Inflammatory macrophage treated with lipopolysaccharide for 4 hours (primary cell): ENCODE data around the gene TMEM170A.
"Not testable (repeated sequence)": the region's sequence is repeated elsewhere in the genome, so short reads cannot be mapped to it uniquely, and the experiment has no call there.

Experiments
- DNase-seq: peaks from one replicate; pipeline ENCODE4 v3.0.0-alpha.2; 2020

Gene TMEM170A

DNA sequence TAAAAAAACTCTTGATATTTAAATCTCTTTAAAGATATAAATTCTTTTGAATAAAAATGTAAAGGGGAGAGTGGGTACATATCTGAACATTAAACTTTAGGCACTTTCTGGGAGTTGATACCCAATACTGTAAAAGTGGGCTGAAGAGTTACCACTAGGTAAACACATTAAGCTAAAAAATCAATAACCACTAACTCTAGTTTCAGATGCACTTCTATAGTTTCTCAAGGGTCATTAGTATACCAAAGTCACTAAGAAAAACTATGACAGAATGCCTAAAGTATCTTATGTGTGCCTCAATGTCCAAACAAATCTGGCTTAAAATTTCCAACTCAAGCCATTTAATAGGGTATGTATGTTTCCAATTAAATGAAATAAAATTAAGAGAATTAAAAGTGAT lies 18.1 kb downstream of the TMEM170A start:
- DNase-seq: no peak

DNA sequence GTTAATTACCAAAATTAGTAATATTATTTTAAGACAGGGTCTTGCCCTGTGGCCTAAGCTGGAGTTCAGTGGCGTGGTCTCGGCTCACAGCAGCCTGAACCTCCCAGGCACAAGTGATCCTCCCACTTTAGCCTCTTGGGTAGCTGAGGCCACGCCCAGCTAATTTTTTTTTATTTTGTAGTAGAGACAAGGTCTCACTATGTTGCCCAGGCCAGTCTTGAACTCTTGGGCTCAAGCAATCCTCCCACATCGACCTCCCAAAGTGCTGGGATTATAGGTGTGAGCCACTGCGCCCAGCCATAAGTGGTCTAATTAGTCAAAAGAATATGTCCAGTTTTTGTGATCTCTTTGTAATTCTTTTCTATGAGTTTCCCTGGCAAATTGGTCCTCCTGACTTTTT lies 19.2 kb downstream of the TMEM170A start:
- no peak for DNase-seq

DNA sequence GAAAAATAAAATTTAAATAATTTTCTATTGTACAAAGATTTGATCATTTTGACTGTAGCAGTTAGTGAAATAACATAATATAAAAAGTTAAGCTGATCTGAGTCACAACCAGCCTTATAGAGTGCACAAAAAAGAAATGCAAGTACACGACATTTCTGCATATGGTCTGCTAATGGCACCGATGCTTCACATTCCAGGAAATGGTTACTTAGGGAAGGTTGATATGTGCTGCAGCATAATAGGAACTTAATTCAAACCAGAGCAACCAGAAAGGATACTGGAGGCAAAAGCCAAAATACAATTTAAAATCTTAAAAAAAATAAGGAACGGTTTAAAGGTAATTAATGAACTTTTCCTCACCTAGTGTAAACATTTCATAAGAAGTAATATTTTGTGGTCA lies 21.2 kb downstream of the TMEM170A start:
- DNase-seq: no peak

DNA sequence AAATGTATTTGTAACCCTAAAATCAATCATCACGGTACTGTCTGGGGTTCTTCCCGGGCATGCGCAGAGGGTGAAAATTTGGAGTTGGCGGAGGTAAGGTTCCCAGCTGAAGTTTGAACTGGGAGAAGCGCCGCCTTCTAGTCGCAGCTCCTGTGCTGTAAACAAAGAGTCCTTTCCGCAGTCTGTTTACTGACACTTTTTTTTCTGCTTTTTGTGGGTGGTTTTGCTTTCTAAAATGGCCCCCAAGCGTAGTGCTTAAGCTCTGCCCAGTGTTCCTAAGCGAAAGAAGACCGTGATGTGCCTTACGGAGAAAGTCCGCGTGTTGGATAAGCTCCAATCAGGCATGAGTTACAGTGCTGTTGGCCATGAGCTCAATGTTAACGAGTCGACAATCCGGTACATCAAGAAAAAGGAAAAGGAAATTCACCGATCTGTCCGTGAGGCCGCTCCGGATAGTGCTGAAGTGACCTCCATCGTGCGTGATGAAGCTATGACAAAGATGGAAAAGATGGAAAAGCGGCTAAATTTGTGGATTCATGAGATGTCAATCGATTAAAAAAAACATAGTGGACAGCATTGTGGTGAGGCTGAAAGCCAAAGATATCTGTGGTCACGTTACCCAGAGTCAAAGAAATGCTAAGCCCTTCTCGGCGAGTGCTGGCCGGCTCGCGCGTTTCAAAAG lies 30.6 kb downstream of the TMEM170A start:
- DNase-seq: peak; percentile 92

DNA sequence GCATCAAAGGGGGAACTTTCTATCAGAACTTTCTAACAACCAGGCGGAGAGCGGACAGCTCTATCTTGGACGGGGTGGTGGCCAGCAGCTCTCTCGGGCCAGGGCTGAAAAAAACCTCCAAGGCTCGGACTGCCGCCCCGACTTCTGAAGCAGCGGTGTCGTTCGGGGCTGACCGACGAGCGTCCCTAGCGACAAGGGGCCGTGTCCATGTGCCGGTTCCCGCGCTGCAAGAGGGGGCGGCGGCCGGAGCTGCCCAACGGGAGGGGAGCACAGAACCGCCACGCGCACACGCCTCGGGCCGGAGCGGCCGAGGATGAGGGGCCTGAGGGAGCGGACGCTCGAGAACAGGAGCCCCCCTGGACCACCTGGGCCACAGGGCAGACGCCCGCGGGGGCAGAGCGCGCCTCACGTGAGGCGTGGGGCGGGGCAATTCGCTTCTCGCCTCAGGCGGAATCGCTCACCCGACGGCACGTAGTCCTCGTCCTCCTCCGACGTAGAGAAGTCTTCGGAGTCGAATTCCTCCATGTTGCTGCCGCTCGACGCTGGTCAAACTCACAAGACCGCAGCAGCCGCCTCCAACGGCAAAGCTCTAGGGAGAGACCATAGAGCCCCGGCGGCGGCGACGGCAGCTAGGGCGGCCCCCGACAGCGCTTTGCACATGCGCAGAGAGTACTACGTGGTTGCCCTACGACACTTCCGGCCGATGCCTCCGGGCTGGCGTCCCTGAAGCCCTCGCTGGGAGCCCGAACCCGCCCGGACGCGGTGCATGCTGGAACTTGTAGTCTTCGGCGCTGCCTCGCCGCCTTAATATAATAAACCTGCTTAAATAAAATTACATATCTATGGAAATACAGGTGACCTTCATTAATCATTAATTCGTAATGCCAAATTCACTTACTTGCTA lies 31.4 kb downstream of the TMEM170A start, which contains the start of gene CFDP1:
Gene CFDP1, minus strand, starts transcription at position 676 of the 904 bp plus-strand sequence. Its CDS starts 151 bp downstream, at position 525.
- DNase-seq: peak; percentile 97

DNA sequence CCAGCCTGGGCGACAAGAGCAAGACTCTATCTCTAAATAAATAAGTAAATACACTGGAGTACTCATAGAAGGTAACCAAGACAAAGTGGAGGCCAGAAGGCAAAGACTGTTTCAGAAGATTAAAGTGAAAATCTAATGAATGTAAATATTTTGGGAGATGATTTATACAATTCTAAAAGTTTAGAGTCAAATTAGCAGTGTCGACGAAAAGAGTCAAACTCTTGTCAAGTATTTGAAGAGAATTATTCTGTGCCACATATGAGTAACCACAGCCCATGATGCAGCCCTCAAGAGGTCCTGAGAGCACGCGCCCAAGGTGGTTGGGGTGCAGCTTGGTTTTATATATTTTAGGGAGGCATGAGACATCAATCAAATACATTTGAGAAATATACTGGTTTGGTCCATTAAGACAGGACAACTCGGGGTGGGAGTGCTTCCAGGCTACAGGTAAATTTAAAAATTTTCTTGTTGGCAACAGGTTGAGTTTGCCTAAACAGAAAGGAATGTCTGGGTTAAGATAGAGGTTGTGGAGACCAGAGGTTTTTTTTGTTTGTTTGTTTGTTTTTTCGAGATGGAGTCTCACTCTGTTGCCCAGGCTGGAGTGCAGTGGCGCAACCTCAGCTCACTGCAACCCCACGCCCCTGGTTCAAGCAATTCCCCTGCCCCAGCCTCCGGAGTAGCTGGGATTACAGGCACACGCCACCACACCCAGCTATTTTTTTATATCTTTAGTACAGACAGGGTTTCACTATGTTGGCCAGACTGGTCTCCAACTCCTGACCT lies 34.7 kb downstream of the TMEM170A start:
- DNase-seq: no peak

DNA sequence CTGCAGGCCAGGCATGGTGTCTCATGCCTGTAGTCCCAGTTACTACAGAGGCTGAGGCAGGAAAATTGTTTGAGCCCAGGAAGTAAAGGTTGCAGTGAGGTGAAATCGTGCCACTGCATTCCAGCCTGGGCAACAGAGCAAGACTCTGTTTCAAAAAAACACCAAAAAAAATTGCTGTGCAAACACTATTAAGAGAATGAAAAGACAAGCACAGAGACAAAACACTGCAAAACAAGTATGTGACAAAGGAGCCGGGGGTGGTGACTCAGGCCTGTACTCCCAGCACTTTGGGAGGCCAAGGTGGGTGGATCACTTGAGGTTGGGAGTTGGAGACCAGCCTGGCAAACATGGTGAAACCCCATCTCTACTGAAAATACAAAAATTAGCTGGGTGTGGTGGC lies 38.0 kb downstream of the TMEM170A start:
- not testable (repeated sequence) for DNase-seq

DNA sequence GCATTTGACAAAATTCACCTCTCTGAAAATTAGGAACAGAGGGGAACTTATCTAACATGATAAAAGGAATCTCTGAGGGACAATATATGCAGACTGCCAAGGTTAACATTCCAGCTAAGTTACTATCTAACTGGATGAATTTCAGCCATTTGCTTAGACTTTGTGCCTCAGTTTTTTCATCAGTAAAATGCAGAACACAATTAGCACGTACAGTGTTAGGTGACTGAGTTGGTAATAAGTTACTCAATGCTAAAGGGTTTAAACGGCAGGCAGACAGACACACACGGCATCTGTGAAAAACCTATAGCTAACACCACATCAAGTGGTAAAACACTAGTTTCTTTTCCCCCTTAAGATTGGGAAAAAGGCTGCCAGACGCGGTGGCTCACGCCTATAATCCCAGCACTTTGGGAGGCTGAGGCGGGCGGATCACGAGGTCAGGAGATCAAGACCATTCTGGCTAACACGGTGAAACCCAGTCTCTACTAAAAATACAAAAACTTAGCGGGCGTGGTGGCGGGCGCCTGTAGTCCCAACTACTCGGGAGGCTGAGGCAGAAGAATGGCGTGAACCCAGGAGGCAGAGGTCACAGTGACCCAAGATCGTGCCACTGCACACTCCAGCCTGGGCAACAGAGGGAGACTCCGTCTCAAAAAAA lies 40.3 kb downstream of the TMEM170A start:
- DNase-seq: not testable (repeated sequence)

DNA sequence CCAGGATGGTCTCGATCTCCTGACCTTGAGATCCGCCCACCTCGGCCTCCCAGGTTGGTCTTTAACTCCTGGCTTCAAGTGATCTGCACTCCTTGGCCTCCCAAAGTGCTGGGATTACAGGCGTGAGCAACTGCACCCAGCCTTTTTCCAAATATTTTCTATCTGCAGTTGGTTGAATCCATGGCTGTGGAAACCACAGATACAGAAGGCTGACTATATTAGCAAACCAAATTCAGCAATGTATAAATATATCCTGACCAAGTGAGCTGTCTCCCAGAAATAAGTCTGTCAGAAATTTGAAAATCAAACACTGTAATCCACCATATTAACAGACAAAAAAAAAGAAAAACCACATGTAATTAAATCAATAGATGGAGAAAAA lies 40.8 kb downstream of the TMEM170A start:
- no peak for DNase-seq

DNA sequence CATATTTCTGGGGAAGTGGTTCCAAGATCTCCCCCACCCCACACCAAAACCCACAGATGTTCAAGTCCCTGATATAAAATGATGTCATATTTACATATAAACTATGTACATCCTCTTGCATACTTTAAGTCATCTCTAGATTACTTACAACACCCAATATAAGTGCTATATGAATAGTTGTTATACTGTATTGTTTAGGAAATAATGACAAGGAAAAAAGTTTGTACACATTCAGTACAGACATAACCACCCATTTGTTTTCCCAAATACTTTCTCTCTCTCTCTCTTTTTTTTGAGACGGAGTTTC lies 42.7 kb downstream of the TMEM170A start:
- no peak for DNase-seq

DNA sequence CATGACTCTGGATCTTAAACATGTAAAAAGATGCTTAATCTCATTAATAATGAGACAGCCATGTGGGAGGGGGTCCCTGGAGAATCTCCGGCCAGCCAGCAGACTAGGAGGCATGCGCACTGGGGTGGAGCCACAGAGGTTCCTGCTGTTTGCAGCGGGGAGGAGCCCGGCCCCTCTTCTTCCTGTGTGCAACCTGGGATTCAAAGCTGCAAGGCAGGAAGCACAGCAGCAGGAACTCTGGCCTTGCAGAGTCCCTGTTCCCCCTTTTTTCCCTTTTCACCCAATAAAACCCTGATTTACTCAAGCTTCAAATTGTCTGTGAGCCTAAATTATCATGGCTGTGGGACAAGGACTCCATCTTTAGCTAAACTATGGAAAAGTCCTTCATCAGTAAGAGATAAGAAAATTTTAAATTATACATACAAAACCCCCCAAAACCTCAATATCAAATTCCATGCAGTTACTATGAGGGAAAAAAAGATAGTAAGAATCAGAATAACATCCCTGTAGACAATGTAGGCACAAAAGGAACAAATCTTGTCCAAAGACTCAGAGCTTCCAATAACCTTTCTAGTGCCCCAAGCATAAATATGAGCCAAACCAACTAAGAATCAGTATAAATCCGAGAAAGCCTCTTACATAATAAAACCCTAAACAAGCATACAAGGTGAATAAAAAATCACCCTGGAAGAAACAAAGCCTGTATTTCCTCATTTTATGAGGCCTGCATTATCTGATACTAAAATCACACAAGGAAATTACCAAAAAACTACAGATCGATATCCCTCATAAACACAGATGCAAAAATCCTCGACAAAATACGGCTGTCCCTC lies 43.3 kb downstream of the TMEM170A start:
- peak; percentile 58 for DNase-seq

DNA sequence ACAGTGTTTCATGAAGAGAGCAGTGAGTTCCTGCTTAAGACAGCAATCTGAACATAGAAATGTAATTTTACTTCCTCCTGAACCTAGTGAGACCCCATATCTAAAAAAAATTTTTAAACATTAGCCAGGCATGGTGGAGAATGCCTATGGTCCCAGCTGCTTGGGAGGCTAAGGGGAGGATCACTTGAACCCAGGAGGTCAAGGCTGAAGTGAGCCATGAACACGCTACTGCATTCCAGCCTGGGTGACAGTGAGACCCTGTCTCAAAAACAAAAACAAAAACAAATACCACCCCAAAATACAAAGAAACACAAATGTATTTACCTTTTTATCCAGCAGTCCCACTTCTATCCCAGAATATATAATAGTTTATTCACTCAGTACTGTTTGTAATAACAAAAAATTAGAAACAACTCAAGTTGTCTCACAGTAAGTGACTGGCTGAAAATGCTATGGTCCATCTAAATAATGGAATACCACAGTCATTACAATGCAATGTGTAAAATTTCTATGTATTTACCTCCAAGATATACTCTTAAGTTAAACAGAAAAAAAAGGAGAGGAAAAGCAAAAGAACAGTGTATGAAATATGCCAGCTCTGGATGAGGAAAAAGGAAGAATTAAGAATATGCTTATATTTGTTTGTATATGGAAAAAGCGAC lies 47.5 kb downstream of the TMEM170A start:
- no peak for DNase-seq

DNA sequence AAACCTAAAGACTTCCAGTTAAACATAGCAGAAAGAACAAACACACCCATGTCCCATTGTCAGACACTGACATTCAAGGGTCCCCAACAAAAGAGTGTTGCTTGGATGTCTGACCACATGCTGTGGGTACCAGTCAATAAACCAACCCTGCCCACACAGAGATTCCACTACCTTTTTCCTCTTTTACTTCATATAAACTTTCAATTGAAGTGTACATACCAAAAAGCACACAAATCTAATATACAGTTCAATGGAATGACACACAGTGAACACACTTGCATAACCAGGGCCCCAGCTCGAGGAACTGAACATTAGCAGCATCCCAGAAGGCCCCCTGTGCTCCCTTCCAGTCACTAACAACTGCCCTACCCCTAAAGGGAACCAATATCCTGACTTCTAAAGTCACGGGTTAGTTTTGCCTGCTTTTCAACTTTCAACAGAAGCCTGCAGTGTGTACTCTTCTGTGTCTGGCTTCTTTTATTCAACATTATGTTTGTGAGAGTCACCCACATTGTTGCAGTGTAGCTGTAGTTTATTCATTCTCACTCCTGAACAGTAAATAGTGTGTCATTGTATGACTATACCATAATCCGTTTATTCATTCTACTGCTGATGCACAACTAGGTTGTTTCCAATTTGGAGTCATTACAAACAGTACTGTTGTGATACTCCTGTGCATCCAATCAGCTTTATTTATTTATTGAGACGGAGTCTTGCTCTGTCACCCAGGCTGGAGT lies 49.2 kb downstream of the TMEM170A start:
- no peak for DNase-seq

DNA sequence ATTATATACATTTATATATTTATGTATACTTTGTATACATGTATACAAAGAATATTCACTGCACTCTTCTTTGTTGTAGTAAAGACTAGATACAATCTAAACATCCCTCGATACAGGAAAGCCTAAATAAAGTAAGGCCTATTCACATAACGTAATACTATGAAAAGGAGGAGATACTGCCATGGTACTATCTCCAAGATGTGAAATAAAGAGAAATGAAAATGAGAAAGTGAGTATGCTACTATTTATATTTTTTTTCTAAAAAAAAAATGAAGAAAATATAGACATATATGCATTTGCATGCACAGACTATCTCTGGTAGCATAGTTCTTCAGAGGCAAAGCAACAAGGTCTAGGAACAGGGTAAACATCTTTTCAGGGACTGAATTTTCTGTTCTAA lies 50.5 kb downstream of the TMEM170A start:
- DNase-seq: no peak

DNA sequence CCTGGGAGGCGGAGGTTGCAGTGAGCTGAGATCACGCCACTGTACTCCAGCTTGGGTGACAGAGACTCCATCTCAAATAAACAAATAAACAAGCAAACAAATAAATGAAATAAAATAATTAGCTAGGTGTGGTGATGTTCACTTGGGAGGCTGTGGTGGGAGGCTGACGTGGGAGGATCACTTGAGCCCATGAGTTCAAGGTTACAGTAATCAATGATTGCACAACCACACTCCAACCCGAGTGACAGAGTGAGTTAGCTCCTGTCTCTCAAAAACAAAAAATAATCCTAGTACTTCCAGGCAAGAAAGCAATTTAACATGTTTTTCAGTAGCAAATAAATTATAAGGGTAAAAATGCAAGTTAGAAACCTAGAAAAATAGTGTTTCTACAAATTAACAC lies 57.5 kb downstream of the TMEM170A start:
- DNase-seq: no peak

DNA sequence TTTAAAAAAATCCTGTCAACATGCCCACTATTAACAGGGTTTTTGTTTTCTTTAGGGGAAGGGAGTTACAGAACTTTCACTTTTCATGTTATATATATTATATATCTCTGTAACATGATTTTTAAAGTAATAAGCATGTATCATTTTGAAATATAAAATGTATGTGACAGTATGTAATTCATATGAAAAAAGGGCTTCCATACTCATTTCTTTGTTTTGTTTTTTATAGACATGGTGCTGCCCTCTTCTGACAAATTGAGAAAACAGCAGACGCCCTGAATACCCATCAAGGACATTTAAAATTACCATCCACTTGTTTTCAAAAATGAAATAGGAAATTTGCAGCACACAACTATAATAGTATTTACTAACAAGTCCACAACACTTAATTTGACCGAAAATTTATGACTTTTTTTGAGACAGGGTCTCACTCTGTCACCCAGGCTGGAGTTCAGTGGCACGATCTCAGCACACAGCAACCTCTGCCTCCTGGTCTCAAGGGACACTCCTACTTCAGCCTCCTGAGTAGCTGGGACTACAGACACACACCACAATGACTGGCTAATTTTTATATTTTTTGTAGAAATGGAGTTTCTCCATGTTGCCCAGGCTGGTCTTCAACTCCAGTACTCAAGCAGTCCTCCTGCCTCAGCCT lies 61.5 kb downstream of the TMEM170A start:
- DNase-seq: peak; percentile 33

DNA sequence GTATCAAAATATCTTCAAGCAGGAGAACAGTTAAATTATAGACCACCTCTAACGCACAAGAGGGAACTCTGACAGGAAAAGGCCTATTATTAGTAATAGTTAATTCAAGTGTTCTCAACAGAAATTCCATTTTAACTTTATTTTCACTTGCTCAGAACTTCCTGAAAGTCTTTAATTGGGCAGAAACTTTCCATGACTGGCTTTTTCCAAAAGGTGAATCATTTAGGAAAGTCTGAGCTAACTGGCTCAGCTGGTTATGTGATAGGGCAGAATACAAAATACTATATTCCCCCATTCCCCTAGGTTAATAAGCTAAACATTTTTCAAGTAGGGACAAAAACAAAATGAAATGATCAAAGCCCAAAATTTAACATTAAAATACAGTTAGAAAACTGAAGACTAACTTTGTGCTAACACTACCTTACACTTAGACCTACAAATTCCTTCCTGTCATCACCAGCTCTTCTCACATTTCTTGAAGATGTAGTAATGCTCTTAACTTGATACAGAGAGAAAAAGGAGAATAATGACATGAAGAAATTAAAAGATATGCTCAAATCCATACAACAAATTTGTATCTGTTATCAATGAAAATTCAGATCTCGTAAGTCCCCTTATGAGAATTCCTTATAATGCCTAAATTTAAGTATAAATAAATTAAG lies 62.2 kb downstream of the TMEM170A start:
- peak; percentile 9 for DNase-seq

DNA sequence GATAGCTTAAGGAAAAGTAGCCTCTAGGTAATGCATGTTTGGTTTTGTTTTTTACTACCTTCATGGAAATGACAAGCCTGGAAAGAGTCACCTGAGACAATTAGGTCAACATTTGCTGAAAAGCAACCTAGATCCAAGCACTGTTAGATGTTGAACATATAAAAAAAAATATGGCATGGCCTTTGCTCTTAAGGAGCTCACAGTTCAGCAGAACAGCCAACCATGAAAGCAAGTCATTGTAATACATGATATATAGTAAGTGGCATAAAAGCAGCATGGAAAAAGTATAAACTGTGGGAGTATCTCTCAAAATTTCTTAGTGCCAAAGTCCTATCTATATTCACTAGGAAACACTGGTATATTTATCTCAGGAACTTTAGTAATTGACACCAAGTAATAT lies 62.8 kb downstream of the TMEM170A start:
- no peak for DNase-seq

DNA sequence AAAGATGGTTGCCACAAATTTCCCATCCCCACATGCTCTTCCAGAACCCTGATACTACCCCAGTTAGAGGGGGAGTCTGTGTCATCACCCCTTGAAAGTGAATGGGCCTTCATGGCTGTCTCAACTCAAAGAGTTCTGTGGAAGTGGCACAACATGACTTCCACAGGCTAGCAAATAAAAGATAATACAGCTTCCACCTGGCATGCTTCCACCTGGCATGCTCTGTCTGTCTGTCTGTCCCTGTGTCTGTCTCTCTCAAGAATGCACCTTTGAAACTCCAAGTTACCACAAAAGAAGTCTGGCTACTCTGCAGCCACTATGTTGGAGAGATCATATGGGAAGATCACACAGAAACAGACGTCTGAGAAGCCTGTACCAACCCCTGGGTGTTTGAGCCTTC lies 66.2 kb downstream of the TMEM170A start:
- no peak for DNase-seq

DNA sequence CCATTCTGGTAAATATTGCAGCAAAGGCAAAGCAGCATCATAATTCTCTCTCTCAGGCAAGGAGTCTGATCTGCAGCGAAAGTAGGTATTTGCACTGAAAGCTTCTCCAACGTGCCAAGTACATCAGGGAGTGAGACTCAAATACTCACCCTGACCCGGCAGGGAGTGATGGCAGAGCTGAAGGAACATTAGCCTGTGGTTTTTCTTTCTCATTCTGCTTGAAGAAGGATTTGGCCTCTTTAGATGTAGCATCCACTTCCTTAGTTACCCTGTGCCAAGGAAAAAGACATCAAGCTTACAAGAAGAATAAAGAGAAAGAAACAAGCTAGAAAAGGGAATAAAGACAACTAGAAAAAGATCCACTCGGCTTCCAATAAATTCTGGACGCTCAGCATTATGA lies 69.5 kb downstream of the TMEM170A start:
- no peak for DNase-seq
